ENCODE measurements around the gene KRTAP5-3.

- no peak for TF ChIP-seq CTCF (IDR thresholded peaks at IDR 0.05)
- no peak for TF ChIP-seq POLR2A (IDR thresholded peaks at IDR 0.05)
Measured at GRCh38 chr11:1653541-1654387, 45.5 kb upstream of the KRTAP5-3 start.

Data from lower leg skin (tissue), 3 donors.